Liver (tissue), 9 donors: ENCODE results near the gene FAM98B. TPM values are rescaled to one million over a fixed set of nuclear protein-coding genes. Genes with fewer than 3 reads are reported as not detected.

Source experiments
- DNase-seq: peaks from one replicate; pipeline ENCODE4 v3.0.0-alpha.2; 2017; ENCODE audit warnings: low spot score
- H3K27ac ChIP-seq, 2 donors: one replicate each; pipeline ENCODE4 v1.7.0; 2013; ENCODE audit warnings: inconsistent platforms in 2 of 2, low read length in 2 of 2, control low read depth in 1 of 2, low read depth in 1 of 2, mild to moderate bottlenecking in 1 of 2
- H3K27me3 ChIP-seq, 4 donors: one replicate each; pipeline versions ENCODE4 v1.6.1 to v1.7.0; 2013; ENCODE audit warnings: low read length in 3 of 4, inconsistent platforms in 1 of 4, mild to moderate bottlenecking in 1 of 4, moderate library complexity in 1 of 4; ENCODE audit not compliant: control insufficient read depth in 4 of 4, insufficient read depth in 4 of 4
- H3K36me3 ChIP-seq, 4 donors: one replicate each; pipeline versions ENCODE4 v1.6.1 to v1.7.0; 2013; ENCODE audit warnings: low read length in 3 of 4, mild to moderate bottlenecking in 3 of 4, low read depth in 1 of 4, moderate library complexity in 1 of 4; ENCODE audit not compliant: control insufficient read depth in 4 of 4, insufficient read depth in 3 of 4
- H3K4me1 ChIP-seq, 4 donors: one replicate each; pipeline versions ENCODE4 v1.6.1 to v1.7.0; 2013; ENCODE audit warnings: low read length in 3 of 4, mild to moderate bottlenecking in 3 of 4, moderate library complexity in 1 of 4; ENCODE audit not compliant: control insufficient read depth in 4 of 4, insufficient read depth in 4 of 4
- H3K4me3 ChIP-seq, 3 donors: one replicate each; pipeline versions ENCODE4 v1.6.1 to v1.7.0; 2013; ENCODE audit warnings: low read length in 3 of 3, control low read depth in 1 of 3, low read depth in 1 of 3, mild to moderate bottlenecking in 1 of 3
- H3K9ac ChIP-seq, 2 donors: one replicate each; pipeline ENCODE4 v1.7.0; 2013; ENCODE audit warnings: low read length in 2 of 2, mild to moderate bottlenecking in 2 of 2, moderate library complexity in 2 of 2, control low read depth in 1 of 2, low read depth in 1 of 2
- H3K9me3 ChIP-seq, 4 donors: one replicate each; pipeline versions ENCODE4 v1.6.1 to v1.7.0; 2013; ENCODE audit warnings: low read length in 3 of 4; ENCODE audit not compliant: control insufficient read depth in 4 of 4
- EGR1 ChIP-seq, 2 donors: IDR thresholded peaks; 2 replicates each; pipeline ENCODE4 v1.6.1; 2016 to 2018; ENCODE audit warnings: antibody characterized with exemption in 2 of 2, low read depth in 2 of 2
- FOXA1 ChIP-seq: IDR thresholded peaks from 2 replicates; pipeline ENCODE4 v1.6.1; 2016; ENCODE audit warnings: antibody characterized with exemption
- FOXA2 ChIP-seq: IDR thresholded peaks from 2 replicates; pipeline ENCODE4 v1.6.1; 2016; ENCODE audit warnings: antibody characterized with exemption
- GABPA ChIP-seq, 2 donors: IDR thresholded peaks in 1 of 2; conservative IDR thresholded peaks in 1 of 2; 2 replicates each; pipeline ENCODE4 v1.6.1; 2016; ENCODE audit warnings: antibody characterized with exemption in 2 of 2, mild to moderate bottlenecking in 1 of 2, moderate library complexity in 1 of 2
- HNF4A ChIP-seq, 2 donors: conservative IDR thresholded peaks; 2 replicates each; pipeline ENCODE4 v1.6.1; 2016; ENCODE audit warnings: antibody characterized with exemption in 2 of 2, mild to moderate bottlenecking in 2 of 2
- HNF4G ChIP-seq: IDR thresholded peaks from 2 replicates; pipeline ENCODE4 v1.6.1; 2016; ENCODE audit warnings: antibody characterized with exemption
- JUND ChIP-seq, 2 donors: IDR thresholded peaks; 2 replicates each; pipeline ENCODE4 v1.6.1; 2016; ENCODE audit warnings: antibody characterized with exemption in 2 of 2
- NR2F2 ChIP-seq: IDR thresholded peaks from 2 replicates; pipeline ENCODE4 v1.6.1; 2016; ENCODE audit warnings: antibody characterized with exemption
- RAD21 ChIP-seq, 2 donors: IDR thresholded peaks; 2 replicates each; pipeline ENCODE4 v1.6.1; 2016; ENCODE audit warnings: antibody characterized with exemption in 2 of 2, mild to moderate bottlenecking in 2 of 2
- RXRA ChIP-seq, 2 donors: IDR thresholded peaks; 2 replicates each; pipeline ENCODE4 v1.6.1; 2017 to 2018; ENCODE audit warnings: antibody characterized with exemption in 2 of 2, mild to moderate bottlenecking in 1 of 2
- SP1 ChIP-seq: IDR thresholded peaks from 2 replicates; pipeline ENCODE4 v1.6.1; 2018; ENCODE audit warnings: antibody characterized with exemption, mild to moderate bottlenecking
- TAF1 ChIP-seq: conservative IDR thresholded peaks from 2 replicates; pipeline ENCODE4 v1.6.1; 2016; ENCODE audit warnings: antibody characterized with exemption, mild to moderate bottlenecking
- YY1 ChIP-seq: IDR thresholded peaks from 2 replicates; pipeline ENCODE4 v1.6.1; 2016; ENCODE audit warnings: antibody characterized with exemption, mild to moderate bottlenecking
- WGBS: extraction: QIAGEN DNeasy Blood & Tissue Kit; methylation state at CpG from one replicate; pipeline ENCODE4 v1.1.7; 2013; 5-methylcytosine and 5-hydroxymethylcytosine counted together
- polyA plus RNA-seq, 2 donors: library from polyadenylated mRNA; stranded (reverse) in 1 of 2; unstranded in 1 of 2; fragments of 200-250 nt in 1 of 2; fragments of >200 nt in 1 of 2; fragmentation: Nextera tagmentation in 1 of 2; extraction: Ambion mirVana in 1 of 2; gene quantifications; one replicate each; pipeline versions ENCODE4 v1.2.1 to v1.2.3, GENCODE V29; 2013 to 2015
- total RNA-seq, 2 donors: library from RNA; depleted of rRNA; stranded (reverse); fragments of >200 nt; gene quantifications; one replicate each; pipeline ENCODE4 v1.2.3, GENCODE V29; 2014
- TF ChIP-seq, protein P1 (sequence below): IDR thresholded peaks from 2 replicates; pipeline ENCODE4 v1.6.1; 2016; ENCODE audit warnings: antibody characterized with exemption
- TF ChIP-seq, protein P2 (sequence below): IDR thresholded peaks from 2 replicates; pipeline ENCODE4 v1.6.1; 2016; ENCODE audit warnings: antibody characterized with exemption
- TF ChIP-seq, protein P3 (sequence below): IDR thresholded peaks from 2 replicates; pipeline ENCODE4 v1.6.1; 2016; ENCODE audit warnings: antibody characterized with exemption, mild to moderate bottlenecking
- TF ChIP-seq, protein P4 (sequence below): IDR thresholded peaks from 2 replicates; pipeline ENCODE4 v1.6.1; 2016; ENCODE audit warnings: antibody characterized with exemption
- TF ChIP-seq, protein P5 (sequence below): fragments of 150-350 bp; IDR thresholded peaks from 2 replicates; pipeline ENCODE4 v1.5.1; 2017; ENCODE audit warnings: improper control_type of control experiment, low read depth, low read length; ENCODE audit not compliant: missing input control
- donor health status: healthy.
- donor health status: healthy.
- donor health status: healthy.
- donor health status: healthy.
- donor health status: healthy.

FAM98B gene
- total and polyA plus RNA-seq, 4 donors = 1.5 to 12.2 (median 4.3) TPM

- H3K27me3 ChIP-seq = peaks cover 0 to 4% (median 0%) of the 10 kb centered on the region in 4 donors
- H3K4me3 ChIP-seq = no peak overlapping the region
- H3K4me1 ChIP-seq = no peaks in the 10 kb centered on the region
- no peak overlapping the region for H3K27ac ChIP-seq
- no peak overlapping the region for H3K9ac ChIP-seq
- no peaks in the 10 kb centered on the region for H3K36me3 ChIP-seq
- no peaks in the 10 kb centered on the region for H3K9me3 ChIP-seq
- no peak for DNase-seq
- WGBS = 68% methylated on average over 6 of the region's 6 CpGs
- TF ChIP-seq HNF4A (conservative IDR thresholded peaks at IDR 0.05) (no peak), YY1 (no peak)
Measured at GRCh38 chr15:38533416-38533915, 79.5 kb downstream of the FAM98B start.

GRCh38 chr15:38533926-38534325, 80.0 kb downstream of the FAM98B start:
- DNase-seq = no peak
- Histone ChIP-seq H3K36me3 (no peaks in the 10 kb centered on the region), H3K9me3 (no peaks in the 10 kb centered on the region), H3K9ac (no peak overlapping the region), H3K27ac (no peak overlapping the region), H3K4me3 (no peak overlapping the region), H3K27me3 (peaks cover 0 to 4% (median 0%) of the 10 kb centered on the region in 4 donors), H3K4me1 (no peaks in the 10 kb centered on the region)
- TF ChIP-seq, protein P1, sequence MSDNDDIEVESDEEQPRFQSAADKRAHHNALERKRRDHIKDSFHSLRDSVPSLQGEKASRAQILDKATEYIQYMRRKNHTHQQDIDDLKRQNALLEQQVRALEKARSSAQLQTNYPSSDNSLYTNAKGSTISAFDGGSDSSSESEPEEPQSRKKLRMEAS = no peak
- no peak for TF ChIP-seq GABPA (IDR thresholded peaks at IDR 0.05 in 1 of 2, conservative IDR thresholded peaks at IDR 0.05 in 1 of 2)
- no peak for TF ChIP-seq RAD21 (IDR thresholded peaks at IDR 0.05)
- TF ChIP-seq FOXA2 = no peak
- TF ChIP-seq TAF1 = no peak
- no peak for TF ChIP-seq YY1
- TF ChIP-seq SP1 = no peak
- no peak for TF ChIP-seq FOXA1
- TF ChIP-seq, protein P2, sequence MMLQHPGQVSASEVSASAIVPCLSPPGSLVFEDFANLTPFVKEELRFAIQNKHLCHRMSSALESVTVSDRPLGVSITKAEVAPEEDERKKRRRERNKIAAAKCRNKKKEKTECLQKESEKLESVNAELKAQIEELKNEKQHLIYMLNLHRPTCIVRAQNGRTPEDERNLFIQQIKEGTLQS = no peak
- no peak for TF ChIP-seq HNF4G
- TF ChIP-seq, protein P3, sequence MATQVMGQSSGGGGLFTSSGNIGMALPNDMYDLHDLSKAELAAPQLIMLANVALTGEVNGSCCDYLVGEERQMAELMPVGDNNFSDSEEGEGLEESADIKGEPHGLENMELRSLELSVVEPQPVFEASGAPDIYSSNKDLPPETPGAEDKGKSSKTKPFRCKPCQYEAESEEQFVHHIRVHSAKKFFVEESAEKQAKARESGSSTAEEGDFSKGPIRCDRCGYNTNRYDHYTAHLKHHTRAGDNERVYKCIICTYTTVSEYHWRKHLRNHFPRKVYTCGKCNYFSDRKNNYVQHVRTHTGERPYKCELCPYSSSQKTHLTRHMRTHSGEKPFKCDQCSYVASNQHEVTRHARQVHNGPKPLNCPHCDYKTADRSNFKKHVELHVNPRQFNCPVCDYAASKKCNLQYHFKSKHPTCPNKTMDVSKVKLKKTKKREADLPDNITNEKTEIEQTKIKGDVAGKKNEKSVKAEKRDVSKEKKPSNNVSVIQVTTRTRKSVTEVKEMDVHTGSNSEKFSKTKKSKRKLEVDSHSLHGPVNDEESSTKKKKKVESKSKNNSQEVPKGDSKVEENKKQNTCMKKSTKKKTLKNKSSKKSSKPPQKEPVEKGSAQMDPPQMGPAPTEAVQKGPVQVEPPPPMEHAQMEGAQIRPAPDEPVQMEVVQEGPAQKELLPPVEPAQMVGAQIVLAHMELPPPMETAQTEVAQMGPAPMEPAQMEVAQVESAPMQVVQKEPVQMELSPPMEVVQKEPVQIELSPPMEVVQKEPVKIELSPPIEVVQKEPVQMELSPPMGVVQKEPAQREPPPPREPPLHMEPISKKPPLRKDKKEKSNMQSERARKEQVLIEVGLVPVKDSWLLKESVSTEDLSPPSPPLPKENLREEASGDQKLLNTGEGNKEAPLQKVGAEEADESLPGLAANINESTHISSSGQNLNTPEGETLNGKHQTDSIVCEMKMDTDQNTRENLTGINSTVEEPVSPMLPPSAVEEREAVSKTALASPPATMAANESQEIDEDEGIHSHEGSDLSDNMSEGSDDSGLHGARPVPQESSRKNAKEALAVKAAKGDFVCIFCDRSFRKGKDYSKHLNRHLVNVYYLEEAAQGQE = no peak
- TF ChIP-seq RXRA (IDR thresholded peaks at IDR 0.05) = no peak
- TF ChIP-seq, protein P4, sequence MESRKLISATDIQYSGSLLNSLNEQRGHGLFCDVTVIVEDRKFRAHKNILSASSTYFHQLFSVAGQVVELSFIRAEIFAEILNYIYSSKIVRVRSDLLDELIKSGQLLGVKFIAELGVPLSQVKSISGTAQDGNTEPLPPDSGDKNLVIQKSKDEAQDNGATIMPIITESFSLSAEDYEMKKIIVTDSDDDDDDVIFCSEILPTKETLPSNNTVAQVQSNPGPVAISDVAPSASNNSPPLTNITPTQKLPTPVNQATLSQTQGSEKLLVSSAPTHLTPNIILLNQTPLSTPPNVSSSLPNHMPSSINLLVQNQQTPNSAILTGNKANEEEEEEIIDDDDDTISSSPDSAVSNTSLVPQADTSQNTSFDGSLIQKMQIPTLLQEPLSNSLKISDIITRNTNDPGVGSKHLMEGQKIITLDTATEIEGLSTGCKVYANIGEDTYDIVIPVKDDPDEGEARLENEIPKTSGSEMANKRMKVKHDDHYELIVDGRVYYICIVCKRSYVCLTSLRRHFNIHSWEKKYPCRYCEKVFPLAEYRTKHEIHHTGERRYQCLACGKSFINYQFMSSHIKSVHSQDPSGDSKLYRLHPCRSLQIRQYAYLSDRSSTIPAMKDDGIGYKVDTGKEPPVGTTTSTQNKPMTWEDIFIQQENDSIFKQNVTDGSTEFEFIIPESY = no peak
- no peak for TF ChIP-seq EGR1 (IDR thresholded peaks at IDR 0.05; ENCODE audit: low read depth in 2 of 2)
- TF ChIP-seq NR2F2 = no peak
- no peak for TF ChIP-seq HNF4A (conservative IDR thresholded peaks at IDR 0.05)
- TF ChIP-seq, protein P5, sequence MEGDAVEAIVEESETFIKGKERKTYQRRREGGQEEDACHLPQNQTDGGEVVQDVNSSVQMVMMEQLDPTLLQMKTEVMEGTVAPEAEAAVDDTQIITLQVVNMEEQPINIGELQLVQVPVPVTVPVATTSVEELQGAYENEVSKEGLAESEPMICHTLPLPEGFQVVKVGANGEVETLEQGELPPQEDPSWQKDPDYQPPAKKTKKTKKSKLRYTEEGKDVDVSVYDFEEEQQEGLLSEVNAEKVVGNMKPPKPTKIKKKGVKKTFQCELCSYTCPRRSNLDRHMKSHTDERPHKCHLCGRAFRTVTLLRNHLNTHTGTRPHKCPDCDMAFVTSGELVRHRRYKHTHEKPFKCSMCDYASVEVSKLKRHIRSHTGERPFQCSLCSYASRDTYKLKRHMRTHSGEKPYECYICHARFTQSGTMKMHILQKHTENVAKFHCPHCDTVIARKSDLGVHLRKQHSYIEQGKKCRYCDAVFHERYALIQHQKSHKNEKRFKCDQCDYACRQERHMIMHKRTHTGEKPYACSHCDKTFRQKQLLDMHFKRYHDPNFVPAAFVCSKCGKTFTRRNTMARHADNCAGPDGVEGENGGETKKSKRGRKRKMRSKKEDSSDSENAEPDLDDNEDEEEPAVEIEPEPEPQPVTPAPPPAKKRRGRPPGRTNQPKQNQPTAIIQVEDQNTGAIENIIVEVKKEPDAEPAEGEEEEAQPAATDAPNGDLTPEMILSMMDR = no peak
- no peak for TF ChIP-seq JUND (IDR thresholded peaks at IDR 0.05)
